Mucosa of rectum (tissue), 2 donors: ENCODE data around the gene RASGRF1.
"Not testable (repeated sequence)": the region's sequence is repeated elsewhere in the genome, so short reads cannot be mapped to it uniquely, and the experiment has no call there.

Experiments used
- H3K27ac ChIP-seq, 2 donors: one replicate each; pipeline ENCODE4 v1.7.0; 2013; ENCODE audit warnings: inconsistent platforms in 2 of 2, low read depth in 2 of 2, low read length in 2 of 2
- H3K27me3 ChIP-seq, 2 donors: one replicate each; pipeline ENCODE4 v1.7.0; 2013; ENCODE audit warnings: low read length in 2 of 2; ENCODE audit not compliant: control insufficient read depth in 2 of 2, insufficient read depth in 2 of 2
- H3K36me3 ChIP-seq, 2 donors: one replicate each; pipeline ENCODE4 v1.7.0; 2013; ENCODE audit warnings: low read length in 2 of 2; ENCODE audit not compliant: control insufficient read depth in 2 of 2, insufficient read depth in 2 of 2
- H3K4me1 ChIP-seq, 2 donors: one replicate each; pipeline ENCODE4 v1.7.0; 2013; ENCODE audit warnings: low read length in 2 of 2, mild to moderate bottlenecking in 1 of 2; ENCODE audit not compliant: control insufficient read depth in 2 of 2, insufficient read depth in 2 of 2
- H3K4me3 ChIP-seq, 2 donors: one replicate each; pipeline ENCODE4 v1.7.0; 2013; ENCODE audit warnings: low read length in 2 of 2
- H3K9ac ChIP-seq, 2 donors: one replicate each; pipeline ENCODE4 v1.7.0; 2013; ENCODE audit warnings: low read length in 2 of 2, low read depth in 1 of 2, mild to moderate bottlenecking in 1 of 2
- H3K9me3 ChIP-seq, 2 donors: one replicate each; pipeline ENCODE4 v1.7.0; 2013; ENCODE audit warnings: low read length in 2 of 2; ENCODE audit not compliant: control insufficient read depth in 2 of 2
- donor health status: healthy.
- donor health status: Normal muscosa, but diverticular disease.

Gene RASGRF1

DNA sequence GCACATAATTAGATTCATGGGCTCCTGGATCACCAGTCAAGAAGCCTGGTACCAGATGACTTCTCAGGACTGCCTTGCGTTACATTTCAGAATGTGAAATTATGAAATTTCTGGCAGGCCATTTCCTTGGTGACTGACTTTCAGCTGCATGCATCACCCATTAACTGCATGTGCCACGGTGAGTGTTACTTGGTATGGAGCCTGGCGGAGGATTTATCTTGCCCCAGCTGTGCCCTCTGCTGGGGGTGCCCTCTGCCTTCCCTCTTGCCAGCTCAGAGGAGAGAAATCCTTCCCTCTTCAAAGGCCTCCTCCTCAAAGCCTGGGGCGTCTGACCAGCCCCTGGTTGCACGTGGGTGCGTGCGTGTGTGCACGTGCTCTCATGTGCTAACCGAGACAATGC, 88.0 kb downstream of the RASGRF1 start:
- no peaks in the 10 kb centered on the region for H3K27me3 ChIP-seq
- H3K27ac ChIP-seq = no peak overlapping the region
- no peaks in the 10 kb centered on the region for H3K36me3 ChIP-seq
- no peaks in the 10 kb centered on the region for H3K9me3 ChIP-seq
- peaks cover 0 to 5% of the 10 kb centered on the region in 2 donors for H3K4me1 ChIP-seq
- no peak overlapping the region for H3K4me3 ChIP-seq
- H3K9ac ChIP-seq = no peak overlapping the region

GRCh38 chr15:78999636-79000035, 90.9 kb downstream of the RASGRF1 start:
- H3K4me1 ChIP-seq = peaks cover 0 to 2% of the 10 kb centered on the region in 2 donors
- H3K4me3 ChIP-seq = no peak overlapping the region
- H3K27ac ChIP-seq = no peak overlapping the region
- no peaks in the 10 kb centered on the region for H3K27me3 ChIP-seq
- no peaks in the 10 kb centered on the region for H3K36me3 ChIP-seq
- no peaks in the 10 kb centered on the region for H3K9me3 ChIP-seq
- no peak overlapping the region for H3K9ac ChIP-seq

GRCh38 chr15:78998526-78998925, 92.1 kb downstream of the RASGRF1 start:
- H3K36me3 ChIP-seq = no peaks in the 10 kb centered on the region
- H3K4me3 ChIP-seq = no peak overlapping the region

DNA sequence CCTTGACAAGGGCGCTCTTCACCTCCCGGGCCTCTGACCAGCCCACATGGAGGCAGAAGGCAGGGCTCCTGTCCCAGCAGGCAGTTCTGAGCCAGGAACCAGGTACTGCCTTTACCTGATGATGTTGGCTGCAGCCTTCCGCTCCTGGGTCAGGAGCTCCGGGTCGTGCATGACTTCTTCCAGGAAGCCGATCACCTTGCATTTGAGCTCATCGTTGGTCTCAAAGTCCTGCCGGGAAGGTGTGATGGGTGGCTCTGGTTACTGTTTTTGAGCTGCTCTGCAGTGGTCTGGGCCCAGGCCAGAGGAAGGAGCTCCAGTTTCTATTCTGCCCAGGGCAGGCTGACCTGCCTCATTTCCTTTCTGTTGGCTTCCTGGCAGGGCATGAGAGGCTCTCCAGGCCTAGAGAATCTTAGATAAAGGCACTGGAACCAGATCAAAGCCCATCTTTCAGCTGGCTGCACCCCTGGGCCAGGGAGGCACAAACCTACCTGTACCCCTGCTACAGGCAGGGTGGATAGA, 92.5 kb downstream of the RASGRF1 start:
- no peaks in the 10 kb centered on the region for H3K27me3 ChIP-seq
- H3K9me3 ChIP-seq = no peaks in the 10 kb centered on the region
- H3K36me3 ChIP-seq = no peaks in the 10 kb centered on the region
- no peak overlapping the region for H3K27ac ChIP-seq
- H3K4me3 ChIP-seq = no peak overlapping the region
- H3K4me1 ChIP-seq = no peaks in the 10 kb centered on the region
- H3K9ac ChIP-seq = no peak overlapping the region

More at GRCh38 chr15:78998526-78998925, 92.1 kb downstream of the RASGRF1 start:
- H3K27ac ChIP-seq = no peak overlapping the region
- H3K9ac ChIP-seq = no peak overlapping the region
- no peaks in the 10 kb centered on the region for H3K9me3 ChIP-seq
- H3K27me3 ChIP-seq = no peaks in the 10 kb centered on the region
- no peaks in the 10 kb centered on the region for H3K4me1 ChIP-seq

DNA sequence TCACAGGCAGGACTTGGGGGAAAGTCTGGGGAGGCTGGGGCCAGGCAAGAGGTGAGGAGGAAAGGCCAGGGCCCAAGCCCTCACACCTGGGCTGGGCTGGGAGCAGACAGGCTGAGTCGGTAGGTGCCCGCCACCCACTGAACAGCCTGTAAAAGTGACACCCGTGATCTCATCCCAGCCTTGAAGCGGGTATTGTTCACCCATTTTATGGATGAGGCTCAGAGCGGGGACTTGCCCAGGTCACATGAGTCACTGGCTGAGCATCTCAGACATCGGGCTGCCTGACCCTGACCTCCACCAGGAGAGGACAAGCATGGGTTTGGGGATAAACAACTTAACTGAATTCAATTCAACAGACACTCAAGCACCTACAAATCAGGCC, 93.7 kb downstream of the RASGRF1 start:
- no peaks in the 10 kb centered on the region for H3K9me3 ChIP-seq
- no peak overlapping the region for H3K9ac ChIP-seq
- no peak overlapping the region for H3K27ac ChIP-seq
- no peaks in the 10 kb centered on the region for H3K36me3 ChIP-seq
- no peaks in the 10 kb centered on the region for H3K4me1 ChIP-seq
- no peak overlapping the region for H3K4me3 ChIP-seq
- H3K27me3 ChIP-seq = no peaks in the 10 kb centered on the region

DNA sequence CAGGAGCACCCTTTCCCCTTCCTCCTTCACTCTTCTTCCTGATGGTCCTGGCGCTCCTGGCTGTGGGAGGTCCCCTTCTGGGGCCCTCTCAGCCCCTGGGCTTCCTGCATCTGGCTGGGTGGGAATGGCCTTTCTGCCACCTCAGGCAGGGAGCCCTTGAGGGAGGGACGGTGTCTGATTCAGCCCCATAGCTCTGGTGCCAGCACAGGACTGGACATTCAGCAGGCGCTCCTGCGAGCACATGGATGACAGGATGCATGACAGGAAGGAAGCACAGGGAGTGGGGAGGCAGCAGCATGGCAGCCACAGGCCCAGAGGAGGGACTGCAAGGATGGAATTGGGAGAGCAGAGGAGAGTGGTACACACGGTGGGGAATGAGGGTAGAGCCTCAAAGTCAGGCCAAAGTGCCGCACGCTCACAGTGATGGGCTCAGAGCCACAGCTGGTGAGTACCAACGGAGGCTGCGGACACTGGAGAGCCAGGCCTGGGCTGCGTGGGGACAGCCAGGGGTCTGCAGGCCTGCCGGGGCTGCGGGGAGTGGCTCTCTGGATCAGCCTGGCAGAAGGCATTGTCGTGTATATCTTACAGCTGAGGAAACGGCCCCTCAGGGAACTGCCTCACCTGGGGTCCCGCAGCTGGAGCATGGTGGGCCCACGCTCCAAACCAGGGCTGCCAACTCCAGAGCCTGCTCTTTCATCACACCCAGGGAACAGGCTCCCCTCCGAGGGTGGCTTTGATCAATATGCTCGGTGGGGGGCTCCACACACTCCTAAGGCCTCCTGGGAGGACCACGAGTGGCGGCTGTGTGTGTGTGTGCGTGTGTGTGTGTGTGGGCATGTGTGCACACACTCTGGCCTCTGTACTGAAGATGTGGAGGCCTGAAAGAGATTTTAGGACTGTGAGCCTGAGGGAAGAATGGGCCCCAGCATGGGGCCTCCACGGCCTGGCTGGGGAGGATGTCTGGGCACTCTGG, 94.4 kb downstream of the RASGRF1 start:
- H3K9ac ChIP-seq = no peak overlapping the region
- H3K4me1 ChIP-seq = no peaks in the 10 kb centered on the region
- no peak overlapping the region for H3K27ac ChIP-seq
- H3K9me3 ChIP-seq = no peaks in the 10 kb centered on the region
- no peak overlapping the region for H3K4me3 ChIP-seq
- no peaks in the 10 kb centered on the region for H3K36me3 ChIP-seq
- H3K27me3 ChIP-seq = no peaks in the 10 kb centered on the region

DNA sequence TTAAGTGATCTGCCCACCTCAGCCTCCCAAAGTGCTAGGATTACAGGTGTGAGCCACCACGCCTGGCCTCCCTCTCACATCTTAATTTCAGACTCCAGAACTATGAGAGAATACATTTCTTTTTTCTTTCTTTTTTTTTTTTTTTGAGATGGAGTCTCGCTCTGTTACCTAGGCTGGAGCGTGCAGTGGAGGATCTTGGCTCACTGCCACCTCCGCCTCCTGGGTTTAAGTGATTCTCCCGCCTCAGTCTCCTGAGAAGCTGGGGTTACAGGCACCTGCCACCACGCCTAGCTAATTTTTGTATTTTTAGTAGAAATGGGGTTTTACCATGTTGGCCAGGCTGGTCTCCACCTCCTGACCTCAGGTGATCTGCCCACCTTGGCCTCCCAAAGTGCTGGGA, 95.4 kb downstream of the RASGRF1 start:
- not testable (repeated sequence) for H3K36me3 ChIP-seq, H3K9ac ChIP-seq, H3K4me1 ChIP-seq, H3K27me3 ChIP-seq, H3K27ac ChIP-seq, H3K9me3 ChIP-seq, H3K4me3 ChIP-seq

- Histone ChIP-seq H3K4me1 (peaks cover 0 to 1% of the 10 kb centered on the region in 2 donors), H3K27ac (no peak overlapping the region), H3K9ac (no peak overlapping the region), H3K9me3 (no peaks in the 10 kb centered on the region), H3K36me3 (no peaks in the 10 kb centered on the region), H3K4me3 (no peak overlapping the region), H3K27me3 (no peaks in the 10 kb centered on the region)
These were observed 96.5 kb downstream of the RASGRF1 start for GRCh38 chr15:78993931-78994530.

DNA sequence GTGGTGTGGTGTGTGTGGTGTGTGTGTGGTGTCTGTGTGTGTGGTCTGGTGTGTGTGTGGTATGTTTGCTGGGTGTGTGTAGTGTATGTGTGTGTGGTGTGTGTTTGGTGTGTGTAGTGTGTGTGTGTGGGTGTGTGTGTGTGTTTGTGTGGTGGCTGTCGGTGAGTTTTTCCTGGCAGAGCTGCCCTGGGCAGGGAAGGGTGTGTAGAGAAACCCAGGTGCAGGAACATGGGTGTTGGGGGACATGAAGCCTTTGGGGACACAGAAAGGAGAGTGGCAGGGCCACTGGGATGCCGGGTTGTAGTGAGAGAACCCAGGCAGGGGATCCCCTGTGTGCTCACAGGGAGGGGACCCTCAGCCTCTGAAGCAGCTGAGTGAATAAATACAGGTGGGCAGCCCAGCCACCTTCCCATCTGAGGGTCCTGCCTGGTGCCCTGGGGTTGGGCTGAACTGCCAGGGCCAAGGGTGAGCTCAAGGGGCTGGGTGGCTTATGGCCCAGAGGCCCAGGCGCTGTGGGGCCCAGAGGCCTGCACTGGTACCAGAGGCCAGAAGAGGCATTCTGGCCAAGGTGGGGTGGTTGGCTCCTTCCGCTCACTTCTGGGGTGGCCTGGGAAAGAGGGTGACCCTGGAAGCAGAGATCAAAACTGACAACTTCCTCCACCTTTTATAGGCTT, 97.2 kb downstream of the RASGRF1 start:
- no peak overlapping the region for H3K9ac ChIP-seq
- H3K36me3 ChIP-seq = no peaks in the 10 kb centered on the region
- H3K27ac ChIP-seq = no peak overlapping the region
- H3K4me1 ChIP-seq = peaks cover 0 to 5% of the 10 kb centered on the region in 2 donors
- no peaks in the 10 kb centered on the region for H3K9me3 ChIP-seq
- H3K27me3 ChIP-seq = no peaks in the 10 kb centered on the region
- no peak overlapping the region for H3K4me3 ChIP-seq
